GM19372 (cell line): ENCODE results near the gene KCNMB2.
"Not testable (repeated sequence)": the region's sequence is repeated elsewhere in the genome, so short reads cannot be mapped to it uniquely, and the experiment has no call there.

Experiments used
- ATAC-seq: cut with Tn5 transposase; IDR thresholded peaks from one replicate; pipeline ENCODE4 v1.9.1; 2021; ENCODE audit warnings: mild to moderate bottlenecking, low read depth, moderate library complexity; ENCODE audit not compliant: unreplicated experiment

Gene KCNMB2

DNA sequence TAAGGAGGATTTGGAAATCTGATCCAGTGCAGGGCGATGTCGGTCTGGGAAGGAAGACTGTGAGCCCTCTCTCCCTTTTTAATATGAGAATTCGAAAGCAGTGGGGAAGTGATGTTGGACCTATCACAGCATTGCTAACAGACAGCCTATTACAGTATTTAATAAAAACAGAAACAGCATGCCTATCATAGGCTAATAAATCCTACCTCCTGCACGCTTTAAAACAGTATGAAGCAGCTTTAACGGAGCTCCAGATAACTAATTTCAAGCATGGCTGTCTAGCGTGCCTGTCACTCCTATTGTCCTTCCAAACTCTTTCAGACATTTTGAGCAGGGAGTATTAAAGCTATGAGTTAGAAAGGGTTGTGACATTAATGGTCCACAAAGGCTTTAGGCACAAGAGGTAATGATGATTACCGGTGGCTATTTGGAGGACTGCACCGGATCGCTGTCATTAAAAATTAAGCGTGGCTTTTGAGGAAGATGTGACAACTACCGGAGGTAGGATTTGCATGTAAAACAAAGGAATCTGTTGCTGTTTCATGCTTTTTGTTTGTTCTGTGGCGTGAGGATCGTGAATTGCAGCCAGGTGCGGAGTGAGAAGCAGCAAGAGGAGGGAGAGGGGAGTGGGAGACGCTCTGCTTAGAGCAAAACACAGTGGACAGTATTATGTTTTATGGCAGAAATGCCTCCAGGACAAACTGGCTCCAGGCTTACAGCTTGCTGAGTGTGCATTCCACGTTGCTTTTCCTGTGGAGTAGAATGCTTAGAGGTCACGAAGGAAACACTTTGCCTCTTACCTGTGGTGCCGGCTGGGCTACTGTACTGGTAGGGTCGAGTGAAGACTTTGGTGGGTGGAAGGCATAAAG, at the start of gene KCNMB2:
TSS of gene KCNMB2 (plus strand) at position 226 of the 869 bp plus-strand sequence.
- no peak for ATAC-seq

DNA sequence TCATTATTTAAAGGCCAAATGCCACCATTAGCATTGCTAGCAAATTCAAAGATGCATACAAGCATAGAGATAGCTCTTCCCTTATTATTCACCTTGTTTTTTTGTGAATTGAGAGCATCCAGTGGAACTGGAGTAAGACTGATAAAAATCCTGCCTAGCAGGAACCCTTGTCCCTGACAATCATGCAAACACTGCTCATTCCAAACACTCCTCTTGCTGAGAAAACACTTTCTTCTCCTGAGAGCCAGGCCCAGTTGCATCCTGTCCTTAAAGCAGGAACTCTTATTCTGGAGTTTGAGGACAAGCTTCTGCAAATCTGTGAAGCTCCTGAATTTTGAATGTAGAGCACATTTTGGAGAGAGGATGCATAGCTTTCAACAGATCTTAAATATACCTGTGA, 49.3 kb upstream of the KCNMB2 start:
- ATAC-seq = no peak

DNA sequence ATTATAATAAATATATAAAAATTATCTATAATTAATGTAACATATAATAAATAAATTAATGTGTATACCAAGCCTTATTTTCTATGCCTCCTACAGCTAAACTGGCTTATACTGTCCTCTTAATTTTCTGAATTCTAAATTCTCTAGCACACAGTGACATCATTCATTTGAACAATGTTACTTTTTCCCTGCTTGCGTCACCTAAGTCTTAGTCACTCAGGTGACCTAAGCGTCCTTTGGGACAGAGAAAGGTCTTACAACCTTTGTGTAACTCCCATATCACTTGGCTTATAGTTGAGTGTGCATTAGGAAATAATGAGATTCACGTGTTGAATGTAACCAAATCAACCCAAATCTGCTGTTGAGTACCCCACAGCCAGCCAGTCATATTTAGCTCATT, 48.5 kb upstream of the KCNMB2 start:
- no peak for ATAC-seq

GRCh38 chr3:178491751-178492150, 44.5 kb upstream of the KCNMB2 start:
- ATAC-seq = no peak

GRCh38 chr3:178492491-178492890, 43.7 kb upstream of the KCNMB2 start:
- no peak for ATAC-seq

DNA sequence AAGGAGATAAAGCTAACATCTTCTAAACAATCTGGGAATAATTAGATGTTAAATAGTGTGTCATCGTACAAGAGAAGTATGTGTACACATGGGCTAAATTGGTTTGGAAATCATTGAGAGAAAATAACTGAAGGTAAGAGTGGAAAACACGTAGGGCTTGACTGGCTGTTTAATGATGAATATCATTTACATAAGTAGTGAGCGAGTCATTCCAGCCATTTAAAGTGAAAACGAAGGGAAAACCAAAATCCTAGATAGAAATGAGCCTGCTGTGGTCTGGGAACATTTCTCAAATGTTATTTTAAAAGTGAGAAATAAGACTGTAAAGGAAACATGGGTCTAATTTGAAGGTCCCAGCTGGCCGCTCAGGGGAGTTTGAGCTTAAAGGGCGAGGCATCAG, 41.9 kb upstream of the KCNMB2 start:
- no peak for ATAC-seq

GRCh38 chr3:178496911-178497310, 39.3 kb upstream of the KCNMB2 start:
- no peak for ATAC-seq

- no peak for ATAC-seq
Measured at GRCh38 chr3:178498871-178499270, 37.4 kb upstream of the KCNMB2 start.

DNA sequence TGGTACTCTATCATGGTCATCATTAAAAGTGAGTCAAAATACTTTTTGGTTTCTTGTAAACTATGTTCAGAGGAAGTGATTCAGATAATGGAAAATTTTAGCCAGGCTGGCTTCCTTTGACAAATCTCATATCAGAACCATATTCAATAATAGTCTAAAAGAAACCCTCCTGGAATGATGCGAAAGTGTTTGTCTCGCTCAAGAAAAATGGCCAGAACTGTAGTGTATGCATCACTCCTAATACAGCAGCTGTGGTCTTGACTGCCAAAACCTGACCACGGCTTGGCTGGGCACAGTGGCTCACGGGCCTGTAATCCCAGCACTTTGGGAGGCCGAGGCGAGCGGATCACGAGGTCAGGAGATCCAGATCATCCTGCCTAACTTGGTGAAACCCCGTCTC, 35.6 kb upstream of the KCNMB2 start:
- ATAC-seq = no peak

GRCh38 chr3:178504128-178504527, 32.1 kb upstream of the KCNMB2 start:
- ATAC-seq = no peak

DNA sequence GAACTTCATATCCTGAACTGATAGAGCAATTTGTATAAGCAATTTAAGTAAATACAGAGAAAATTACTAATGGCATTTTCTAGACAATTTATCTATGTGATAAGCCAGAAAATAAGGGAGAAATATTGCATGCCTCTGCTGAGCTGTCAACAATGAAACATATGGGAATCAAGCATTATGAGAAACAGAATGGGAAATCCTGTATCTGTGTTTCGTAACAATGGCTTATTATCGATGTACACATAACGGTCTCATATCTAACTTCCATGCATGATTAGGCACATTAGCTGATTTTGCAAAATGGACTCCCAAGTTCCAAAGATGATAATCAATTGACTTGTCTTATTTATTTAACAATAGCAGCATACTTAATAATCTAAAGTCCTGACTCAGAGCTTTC, 30.4 kb upstream of the KCNMB2 start:
- no peak for ATAC-seq

DNA sequence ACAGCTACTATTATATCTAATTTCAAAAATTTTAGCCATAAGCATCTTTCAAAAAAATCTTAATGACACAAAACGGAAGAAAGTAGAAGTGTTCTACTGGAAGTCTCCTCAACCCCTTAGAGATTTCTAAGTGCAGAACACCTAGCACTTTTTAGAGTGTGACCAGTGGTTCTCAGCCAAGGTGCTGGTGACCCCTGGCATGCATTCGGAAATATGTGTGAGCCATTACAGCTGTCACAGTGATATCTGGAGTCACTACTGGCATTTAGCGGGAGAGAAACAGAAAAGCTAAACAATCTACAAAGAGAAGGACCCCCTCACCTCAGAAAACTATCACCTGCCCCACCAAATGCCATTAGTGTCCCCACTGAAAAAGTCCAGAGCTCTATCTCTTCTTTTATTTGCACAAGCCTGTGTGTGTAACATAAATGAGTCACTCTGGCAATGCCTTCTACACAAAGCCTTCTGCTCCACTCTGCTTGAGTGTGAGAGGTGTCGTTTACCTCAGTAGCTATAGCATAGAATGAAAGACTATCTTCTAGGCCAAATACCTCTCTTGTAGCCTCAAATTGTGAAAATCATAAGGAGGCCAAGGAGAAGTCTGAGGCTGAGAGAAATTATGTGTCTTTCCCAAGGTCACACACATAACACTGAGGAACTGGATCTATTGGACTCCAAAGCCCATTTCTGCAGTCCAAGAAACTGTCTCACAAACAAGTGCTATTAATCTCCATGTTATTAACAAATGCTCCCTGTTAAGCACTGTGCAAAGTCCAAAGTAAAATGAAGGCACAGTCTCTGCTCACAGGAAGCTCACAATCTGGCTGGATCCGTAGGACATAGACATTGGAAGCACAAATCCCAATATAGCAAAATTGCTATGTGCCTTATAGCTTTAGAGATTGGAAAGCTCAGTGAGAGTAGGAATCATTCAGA, 28.5 kb upstream of the KCNMB2 start:
- ATAC-seq = no peak

GRCh38 chr3:178508443-178508825, 27.8 kb upstream of the KCNMB2 start:
- no peak for ATAC-seq

GRCh38 chr3:178510496-178510895, 25.7 kb upstream of the KCNMB2 start:
- ATAC-seq = no peak

GRCh38 chr3:178512647-178513046, 23.6 kb upstream of the KCNMB2 start:
- ATAC-seq = no peak

DNA sequence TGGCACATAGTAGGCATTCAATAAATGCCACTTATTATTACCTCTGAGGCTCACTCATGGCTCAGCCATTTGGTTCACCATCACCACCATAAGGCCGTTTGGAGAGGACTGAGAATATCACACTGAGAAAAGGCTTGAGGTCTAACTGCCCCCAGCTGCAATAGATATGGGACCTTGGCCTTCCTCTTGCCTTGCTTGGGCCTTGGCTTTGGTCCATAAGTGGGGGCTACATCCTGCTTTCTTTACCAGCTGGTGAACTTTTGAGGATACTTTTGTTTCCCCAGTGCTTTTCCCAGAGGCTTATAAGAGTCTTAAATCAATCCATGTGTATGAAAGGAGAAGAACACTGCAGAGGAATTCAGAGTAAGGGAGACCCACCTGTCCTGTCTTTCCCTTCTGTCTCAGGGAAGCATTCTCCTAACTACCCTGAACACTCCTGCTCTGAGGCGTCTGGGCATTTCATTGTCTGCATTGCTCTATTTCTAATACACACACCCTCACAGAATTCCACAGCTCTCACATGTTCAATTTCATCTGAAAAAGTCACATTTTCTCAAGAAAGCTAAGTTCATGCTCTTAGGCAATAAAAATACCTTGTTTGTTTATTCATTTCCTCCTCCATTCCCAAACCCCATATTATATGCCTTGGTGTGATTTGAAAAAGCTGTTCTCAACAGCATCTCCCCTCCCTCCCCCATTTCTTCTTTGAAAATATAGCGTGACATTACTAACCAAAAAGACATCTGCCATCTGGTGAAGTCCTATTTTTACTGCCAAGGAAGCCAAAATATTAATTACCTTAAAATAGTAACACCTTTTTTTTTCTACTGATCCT, 22.5 kb upstream of the KCNMB2 start:
- ATAC-seq = no peak

DNA sequence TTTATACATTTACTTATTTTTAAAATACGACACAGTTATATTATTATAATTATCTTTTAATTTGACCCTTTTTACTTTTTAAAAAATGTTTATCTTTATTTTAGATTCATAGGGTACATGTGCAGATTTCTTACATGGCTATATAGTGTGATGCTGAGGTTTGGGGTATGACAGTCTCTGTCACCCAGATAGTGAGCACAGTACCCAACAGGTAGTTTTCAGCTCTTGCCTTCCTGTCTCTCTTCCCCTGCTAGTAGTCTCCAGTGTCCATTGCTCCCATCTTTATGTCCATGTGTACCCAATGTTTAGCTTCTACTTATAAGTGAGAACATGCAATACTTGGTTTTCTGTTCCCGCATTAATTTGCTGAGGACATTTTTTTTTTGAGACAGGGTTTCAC, 21.8 kb upstream of the KCNMB2 start:
- ATAC-seq = no peak

GRCh38 chr3:178515076-178515744, 21.0 kb upstream of the KCNMB2 start:
- ATAC-seq = not testable (repeated sequence)

DNA sequence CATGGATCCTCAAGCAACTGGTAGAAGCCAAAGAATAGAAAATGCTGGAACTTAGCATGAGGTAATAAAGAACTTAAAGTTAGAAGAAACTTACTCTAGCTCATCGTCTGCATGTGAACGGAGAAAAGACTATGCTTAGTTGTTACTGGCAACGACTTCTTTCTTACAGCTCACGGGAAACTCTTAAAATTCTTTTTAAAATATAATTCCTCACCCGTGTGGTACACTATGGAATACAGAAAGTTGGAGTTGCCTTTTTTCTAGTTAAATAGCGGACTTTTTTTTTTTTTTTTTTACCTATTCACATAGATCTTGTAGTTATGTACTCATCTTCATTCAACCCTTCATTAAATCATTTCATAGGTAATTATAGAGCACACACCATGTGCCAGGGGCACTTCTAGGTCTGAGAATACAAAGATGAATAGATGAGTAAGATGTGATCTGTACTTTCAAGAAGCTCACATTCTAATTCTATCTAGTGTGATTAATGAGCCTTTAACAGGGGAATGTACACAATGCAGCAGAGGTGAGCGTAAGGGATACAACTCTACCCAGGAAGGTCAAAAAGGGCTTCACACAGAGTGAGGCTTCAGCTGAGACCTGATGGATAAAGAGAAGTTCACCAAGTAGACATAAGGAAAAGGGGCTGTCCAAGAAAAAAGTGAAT, 18.4 kb upstream of the KCNMB2 start:
- ATAC-seq = no peak
